Mononuclear cell (primary cell): ENCODE measurements around the gene KDM8. TPM values are rescaled to one million over a fixed set of nuclear protein-coding genes. Genes with fewer than 3 reads are reported as not detected.
"Not testable (repeated sequence)": the region's sequence is repeated elsewhere in the genome, so short reads cannot be mapped to it uniquely, and the experiment has no call there.

Experiments
- H3K27me3 ChIP-seq: 2 replicates; pipeline ENCODE4 v1.6.0; 2011; ENCODE audit warnings: low read length, control low read depth; ENCODE audit not compliant: insufficient read depth
- H3K4me1 ChIP-seq: 2 replicates; pipeline ENCODE4 v1.5.1; 2011; ENCODE audit warnings: mild to moderate bottlenecking, low read length, control low read depth; ENCODE audit not compliant: insufficient read depth
- H3K4me3 ChIP-seq: 2 replicates; pipeline ENCODE4 v1.5.1; 2011; ENCODE audit warnings: mild to moderate bottlenecking, low read length, moderate library complexity
- H3K9me3 ChIP-seq: 2 replicates; pipeline ENCODE4 v1.5.1; 2011; ENCODE audit warnings: low read depth, mild to moderate bottlenecking, control low read depth, low read length
- total RNA-seq: library from RNA; depleted of rRNA; stranded (reverse); fragments of >200 nt; gene quantifications from one replicate; pipeline ENCODE4 v1.2.3, GENCODE V29; 2012

Gene KDM8
- total RNA-seq, 1 donor, result 6.0 TPM

GRCh38 chr16:27200914-27201313, 2.4 kb upstream of the KDM8 start:
- H3K27me3 ChIP-seq, H3K4me3 ChIP-seq, H3K9me3 ChIP-seq: not testable (repeated sequence)
- peaks cover 65% of the 10 kb centered on the region for H3K4me1 ChIP-seq

GRCh38 chr16:27202923-27203506, 311 bp upstream of the KDM8 start:
- Histone ChIP-seq H3K4me1 (peaks cover 51% of the 10 kb centered on the region), H3K4me3 (peak overlapping the region; percentile 53), H3K27me3 (no peaks in the 10 kb centered on the region), H3K9me3 (no peaks in the 10 kb centered on the region)

- Histone ChIP-seq H3K4me1 (peaks cover 39% of the 10 kb centered on the region), H3K27me3 (no peaks in the 10 kb centered on the region), H3K9me3 (no peaks in the 10 kb centered on the region), H3K4me3 (peak overlapping the region; percentile 53)
Measured at GRCh38 chr16:27204312-27204915, 1.1 kb downstream of the KDM8 start.

- no peaks in the 10 kb centered on the region for H3K9me3 ChIP-seq
- no peak overlapping the region for H3K4me3 ChIP-seq
Measured at GRCh38 chr16:27205423-27206065, 2.2 kb downstream of the KDM8 start.

GRCh38 chr16:27207121-27207520, 3.8 kb downstream of the KDM8 start:
- H3K4me3 ChIP-seq, H3K27me3 ChIP-seq, H3K9me3 ChIP-seq: not testable (repeated sequence)
- H3K4me1 ChIP-seq, result peaks cover 22% of the 10 kb centered on the region

More at GRCh38 chr16:27205423-27206065, 2.2 kb downstream of the KDM8 start:
- Histone ChIP-seq H3K4me1 (peaks cover 30% of the 10 kb centered on the region), H3K27me3 (no peaks in the 10 kb centered on the region)

- Histone ChIP-seq H3K9me3 (no peaks in the 10 kb centered on the region), H3K4me3 (no peak overlapping the region), H3K4me1 (peaks cover 16% of the 10 kb centered on the region), H3K27me3 (no peaks in the 10 kb centered on the region)
Measured at GRCh38 chr16:27208081-27208680, 4.9 kb downstream of the KDM8 start.

GRCh38 chr16:27208796-27209195, 5.5 kb downstream of the KDM8 start:
- peaks cover 16% of the 10 kb centered on the region for H3K4me1 ChIP-seq
- H3K4me3 ChIP-seq, result no peak overlapping the region
- no peaks in the 10 kb centered on the region for H3K27me3 ChIP-seq
- H3K9me3 ChIP-seq, result no peaks in the 10 kb centered on the region

- no peaks in the 10 kb centered on the region for H3K9me3 ChIP-seq
- no peak overlapping the region for H3K4me3 ChIP-seq
- H3K27me3 ChIP-seq, result no peaks in the 10 kb centered on the region
- H3K4me1 ChIP-seq, result peaks cover 10% of the 10 kb centered on the region
Measured at GRCh38 chr16:27209591-27209990, 6.3 kb downstream of the KDM8 start.

- Histone ChIP-seq H3K4me1 (peaks cover 4% of the 10 kb centered on the region), H3K9me3 (no peaks in the 10 kb centered on the region)
Measured at GRCh38 chr16:27210174-27210573, 6.8 kb downstream of the KDM8 start.

GRCh38 chr16:27211026-27211425, 7.7 kb downstream of the KDM8 start:
- Histone ChIP-seq H3K4me3 (no peak overlapping the region), H3K27me3 (no peaks in the 10 kb centered on the region), H3K9me3 (no peaks in the 10 kb centered on the region), H3K4me1 (no peaks in the 10 kb centered on the region)

More at GRCh38 chr16:27210174-27210573, 6.8 kb downstream of the KDM8 start:
- no peak overlapping the region for H3K4me3 ChIP-seq
- H3K27me3 ChIP-seq, result no peaks in the 10 kb centered on the region

- no peaks in the 10 kb centered on the region for H3K9me3 ChIP-seq
- no peaks in the 10 kb centered on the region for H3K27me3 ChIP-seq
- no peaks in the 10 kb centered on the region for H3K4me1 ChIP-seq
- no peak overlapping the region for H3K4me3 ChIP-seq
Measured at GRCh38 chr16:27214084-27214961, 11.0 kb downstream of the KDM8 start.

GRCh38 chr16:27215660-27216059, 12.3 kb downstream of the KDM8 start:
- Histone ChIP-seq H3K9me3 (no peaks in the 10 kb centered on the region), H3K4me1 (no peaks in the 10 kb centered on the region), H3K27me3 (no peaks in the 10 kb centered on the region), H3K4me3 (no peak overlapping the region)

GRCh38 chr16:27216297-27216885, 13.1 kb downstream of the KDM8 start:
- Histone ChIP-seq H3K9me3 (no peaks in the 10 kb centered on the region), H3K27me3 (no peaks in the 10 kb centered on the region), H3K4me1 (no peaks in the 10 kb centered on the region), H3K4me3 (no peak overlapping the region)

- H3K4me1 ChIP-seq, result no peaks in the 10 kb centered on the region
- H3K27me3 ChIP-seq, result no peaks in the 10 kb centered on the region
- H3K9me3 ChIP-seq, result no peaks in the 10 kb centered on the region
- no peak overlapping the region for H3K4me3 ChIP-seq
Measured at GRCh38 chr16:27217256-27217655, 13.9 kb downstream of the KDM8 start.
